GDM1 (cell line): ENCODE data around the gene CLEC4A.
"Not testable (repeated sequence)": the region's sequence is repeated elsewhere in the genome, so short reads cannot be mapped to it uniquely, and the experiment has no call there.

ENCODE experiments used
- DNase-seq: peaks from one replicate; lab custom pipeline; 2025; lab: John Stamatoyannopoulos, UW

Gene CLEC4A

GRCh38 chr12:8134398-8134930, 11.0 kb downstream of the CLEC4A start:
- DNase-seq: not testable (repeated sequence)

GRCh38 chr12:8141647-8142046, 18.2 kb downstream of the CLEC4A start:
- not testable (repeated sequence) for DNase-seq

GRCh38 chr12:8143261-8143660, 19.8 kb downstream of the CLEC4A start:
- no peak for DNase-seq

GRCh38 chr12:8145754-8146441, 22.5 kb downstream of the CLEC4A start:
- DNase-seq: no peak

- DNase-seq: no peak
Observed at GRCh38 chr12:8146442-8146771, 23.0 kb downstream of the CLEC4A start.

GRCh38 chr12:8154526-8154925, 31.1 kb downstream of the CLEC4A start:
- DNase-seq: no peak

- DNase-seq: no peak
Observed at GRCh38 chr12:8156416-8156815, 33.0 kb downstream of the CLEC4A start.

- peak; percentile 51 for DNase-seq
Observed at GRCh38 chr12:8156845-8157244, 33.4 kb downstream of the CLEC4A start, which contains the start of gene ZNF705A. Gene ZNF705A (plus strand): TSS chr12:8157015. CDS start chr12:8172626, 15,611 bp downstream.

- no peak for DNase-seq
Observed at GRCh38 chr12:8157484-8158198, 34.2 kb downstream of the CLEC4A start.

- not testable (repeated sequence) for DNase-seq
Observed at GRCh38 chr12:8172911-8173310, 49.5 kb downstream of the CLEC4A start.

GRCh38 chr12:8179989-8180585, 56.7 kb downstream of the CLEC4A start:
- peak; percentile 46 for DNase-seq

- not testable (repeated sequence) for DNase-seq
Observed at GRCh38 chr12:8181271-8181670, 57.9 kb downstream of the CLEC4A start.

- not testable (repeated sequence) for DNase-seq
Observed at GRCh38 chr12:8182923-8183322, 59.5 kb downstream of the CLEC4A start.

- not testable (repeated sequence) for DNase-seq
Observed at GRCh38 chr12:8183346-8183745, 59.9 kb downstream of the CLEC4A start.

- not testable (repeated sequence) for DNase-seq
Observed at GRCh38 chr12:8184206-8184605, 60.8 kb downstream of the CLEC4A start.

GRCh38 chr12:8188088-8188487, 64.7 kb downstream of the CLEC4A start:
- DNase-seq: not testable (repeated sequence)
